ENCODE measurements around the gene NCKAP5.

The NCKAP5 gene

GRCh38 chr2:133377021-133377481, 191.2 kb downstream of the NCKAP5 start:
- DNase-seq = no peak

GRCh38 chr2:133374781-133375180, 193.5 kb downstream of the NCKAP5 start:
- no peak for DNase-seq

- no peak for DNase-seq
Measured at GRCh38 chr2:133371286-133371685, 197.0 kb downstream of the NCKAP5 start.

GRCh38 chr2:133369901-133370658, 198.2 kb downstream of the NCKAP5 start:
- DNase-seq = no peak

GRCh38 chr2:133365117-133365516, 203.1 kb downstream of the NCKAP5 start:
- DNase-seq = no peak

GRCh38 chr2:133364636-133365035, 203.6 kb downstream of the NCKAP5 start:
- no peak for DNase-seq

- no peak for DNase-seq
Measured at GRCh38 chr2:133363884-133364283, 204.4 kb downstream of the NCKAP5 start.

- no peak for DNase-seq
Measured at GRCh38 chr2:133362061-133362476, 206.2 kb downstream of the NCKAP5 start.

- no peak for DNase-seq
Measured at GRCh38 chr2:133360882-133361281, 207.4 kb downstream of the NCKAP5 start.

- DNase-seq = no peak
Measured at GRCh38 chr2:133360190-133360589, 208.1 kb downstream of the NCKAP5 start.

GRCh38 chr2:133352719-133353118, 215.5 kb downstream of the NCKAP5 start:
- no peak for DNase-seq

- no peak for DNase-seq
Measured at GRCh38 chr2:133346654-133347053, 221.6 kb downstream of the NCKAP5 start.

- no peak for DNase-seq
Measured at GRCh38 chr2:133345638-133346037, 222.6 kb downstream of the NCKAP5 start.

GRCh38 chr2:133344849-133345248, 223.4 kb downstream of the NCKAP5 start:
- DNase-seq = no peak

GRCh38 chr2:133343018-133343352, 225.3 kb downstream of the NCKAP5 start:
- DNase-seq = no peak

GRCh38 chr2:133342286-133343017, 225.8 kb downstream of the NCKAP5 start:
- DNase-seq = no peak

- DNase-seq = no peak
Measured at GRCh38 chr2:133341575-133341974, 226.7 kb downstream of the NCKAP5 start.

- DNase-seq = no peak
Measured at GRCh38 chr2:133338224-133338623, 230.0 kb downstream of the NCKAP5 start.

- DNase-seq = no peak
Measured at GRCh38 chr2:133334923-133335322, 233.3 kb downstream of the NCKAP5 start.

GRCh38 chr2:133333181-133333580, 235.1 kb downstream of the NCKAP5 start:
- DNase-seq = no peak

GRCh38 chr2:133331436-133331835, 236.8 kb downstream of the NCKAP5 start:
- peak; percentile 82 for DNase-seq

GRCh38 chr2:133326652-133327397, 241.4 kb downstream of the NCKAP5 start:
- peak; percentile 88 for DNase-seq

- peak; percentile 50 for DNase-seq
Measured at GRCh38 chr2:133324150-133324561, 244.1 kb downstream of the NCKAP5 start.

- DNase-seq = no peak
Measured at GRCh38 chr2:133322909-133323308, 245.4 kb downstream of the NCKAP5 start.
